CD14-positive monocyte (primary cell): ENCODE measurements around the gene PSEN1. TPM values are rescaled to one million over a fixed set of nuclear protein-coding genes. Genes with fewer than 3 reads are reported as not detected.

Experiments
- DNase-seq, 3 donors: peaks; one replicate each; pipeline ENCODE4 v3.0.0-alpha.2; 2011 to 2022
- H2AFZ ChIP-seq: 2 replicates; pipeline ENCODE4 v1.6.0; 2012; ENCODE audit warnings: mild to moderate bottlenecking, low read depth, low read length, inconsistent platforms; ENCODE audit not compliant: insufficient read depth, poor library complexity, severe bottlenecking
- H3K27ac ChIP-seq, 2 donors: 1 replicate in 1 of 2; 2 replicates in 1 of 2; pipeline ENCODE4 v1.5.1; 2012 to 2013; ENCODE audit warnings: low read length in 2 of 2, control low read depth in 1 of 2, inconsistent platforms in 1 of 2, low read depth in 1 of 2, mild to moderate bottlenecking in 1 of 2
- H3K27me3 ChIP-seq, 2 donors: one replicate each; pipeline versions ENCODE4 v1.6.0 to v1.6.1; 2011 to 2013; ENCODE audit warnings: low read length in 2 of 2; ENCODE audit not compliant: control insufficient read depth in 2 of 2, insufficient read depth in 2 of 2
- H3K36me3 ChIP-seq, 2 donors: replicated peaks in 1 of 2; 1 replicate in 1 of 2; 2 replicates in 1 of 2; pipeline versions ENCODE4 v1.5.1 to v1.6.1; 2012 to 2013; ENCODE audit warnings: low read length in 2 of 2, control low read depth in 1 of 2, inconsistent platforms in 1 of 2, mild to moderate bottlenecking in 1 of 2; ENCODE audit not compliant: insufficient read depth in 2 of 2, control insufficient read depth in 1 of 2
- H3K4me1 ChIP-seq, 2 donors: 1 replicate in 1 of 2; 2 replicates in 1 of 2; pipeline versions ENCODE4 v1.5.1 to v1.6.1; 2012 to 2013; ENCODE audit warnings: low read length in 2 of 2, control low read depth in 1 of 2, inconsistent platforms in 1 of 2, mild to moderate bottlenecking in 1 of 2, moderate library complexity in 1 of 2; ENCODE audit not compliant: insufficient read depth in 2 of 2, control insufficient read depth in 1 of 2
- H3K4me2 ChIP-seq: replicated peaks from 2 replicates; pipeline ENCODE3; 2012; ENCODE audit warnings: low read length, moderate library complexity, mild to moderate bottlenecking; ENCODE audit not compliant: poor library complexity, severe bottlenecking; ENCODE audit errors: extremely low read depth
- H3K4me3 ChIP-seq, 3 experiments: fragments of 200-600 bp in 1 of 3; sonication (generic) in 1 of 3; replicated peaks in 1 of 3; 1 replicate in 2 of 3; 2 replicates in 1 of 3; pipeline ENCODE4 v1.5.1; 2011 to 2013; ENCODE audit warnings: low read length in 3 of 3, mild to moderate bottlenecking in 3 of 3, control low read depth in 2 of 3, low read depth in 2 of 3, inconsistent platforms in 1 of 3, moderate library complexity in 1 of 3
- H3K79me2 ChIP-seq: 2 replicates; pipeline ENCODE4 v1.6.0; 2012; ENCODE audit warnings: mild to moderate bottlenecking, control low read depth, inconsistent platforms, low read length, moderate library complexity; ENCODE audit not compliant: insufficient read depth
- H3K9ac ChIP-seq: 2 replicates; pipeline ENCODE4 v1.6.0; 2017; ENCODE audit warnings: low read length, mild to moderate bottlenecking; ENCODE audit not compliant: insufficient read depth, poor library complexity, severe bottlenecking
- H3K9me3 ChIP-seq, 2 donors: replicated peaks in 1 of 2; 1 replicate in 1 of 2; 2 replicates in 1 of 2; pipeline versions ENCODE4 v1.5.1 to v1.6.1; 2012 to 2013; ENCODE audit warnings: low read length in 2 of 2, control low read depth in 1 of 2; ENCODE audit not compliant: control insufficient read depth in 1 of 2, insufficient read depth in 1 of 2
- H4K20me1 ChIP-seq: 2 replicates; pipeline ENCODE4 v1.6.0; 2012; ENCODE audit warnings: mild to moderate bottlenecking, low read length, control low read depth, moderate library complexity; ENCODE audit not compliant: insufficient read depth
- H3K27ac Mint-ChIP-seq, 7 donors: one replicate each; pipeline ENCODE4 v1.8.0; 2020; ENCODE audit warnings: mild to moderate bottlenecking in 7 of 7, mixed read lengths in 7 of 7, moderate library complexity in 6 of 7, inconsistent platforms in 2 of 7
- H3K27me3 Mint-ChIP-seq, 3 donors: one replicate each; pipeline ENCODE4 v1.8.0; 2021 to 2022; ENCODE audit warnings: low read depth in 3 of 3, mild to moderate bottlenecking in 3 of 3, mixed read lengths in 3 of 3, moderate library complexity in 3 of 3, inconsistent platforms in 1 of 3
- H3K36me3 Mint-ChIP-seq, 2 donors: one replicate each; pipeline ENCODE4 v1.8.0; 2020; ENCODE audit warnings: mixed read lengths in 2 of 2, inconsistent platforms in 1 of 2, mild to moderate bottlenecking in 1 of 2
- H3K4me1 Mint-ChIP-seq: one replicate; pipeline ENCODE4 v1.8.0; 2020; ENCODE audit warnings: mild to moderate bottlenecking, mixed read lengths
- H3K4me3 Mint-ChIP-seq, 2 donors: one replicate each; pipeline ENCODE4 v1.8.0; 2020; ENCODE audit warnings: mild to moderate bottlenecking in 2 of 2, mixed read lengths in 2 of 2, moderate library complexity in 1 of 2
- H3K9me3 Mint-ChIP-seq, 7 donors: one replicate each; pipeline ENCODE4 v1.8.0; 2020 to 2022; ENCODE audit warnings: mixed read lengths in 7 of 7, mild to moderate bottlenecking in 6 of 7, moderate library complexity in 6 of 7, inconsistent platforms in 2 of 7
- CTCF ChIP-seq: fragments of 200-600 bp; IDR thresholded peaks from one replicate; pipeline ENCODE4 v1.8.0; 2022; ENCODE audit warnings: antibody characterized with exemption, mild to moderate bottlenecking
- WGBS: methylation state at CpG from one replicate; pipeline ENCODE4 v1.1.5; 2013; ENCODE audit warnings: missing lambda C conversion rate; ENCODE audit not compliant: insufficient coverage; 5-methylcytosine and 5-hydroxymethylcytosine counted together
- intact Hi-C, 2 donors: fragments of 100-400 bp; cut with micrococcal nuclease; formaldehyde crosslinking; loops; one replicate each; pipeline versions ENCODE4 v1.15.0 to v1.15.1; 2023
- polyA plus RNA-seq, 3 donors: library from polyadenylated mRNA; depleted of rRNA in 1 of 3; unstranded in 2 of 3; stranded (reverse) in 1 of 3; fragments of 300-500 nt in 2 of 3; fragments of >200 nt in 1 of 3; fragmentation: Illumina TruSeq in 2 of 3; gene quantifications; 1 replicate in 2 of 3; 2 replicates in 1 of 3; pipeline ENCODE4 v1.2.3, GENCODE V29; 2012 to 2021

PSEN1 gene
- polyA plus RNA-seq, 3 donors = 42.4 to 130 (median 85.6) TPM

DNA sequence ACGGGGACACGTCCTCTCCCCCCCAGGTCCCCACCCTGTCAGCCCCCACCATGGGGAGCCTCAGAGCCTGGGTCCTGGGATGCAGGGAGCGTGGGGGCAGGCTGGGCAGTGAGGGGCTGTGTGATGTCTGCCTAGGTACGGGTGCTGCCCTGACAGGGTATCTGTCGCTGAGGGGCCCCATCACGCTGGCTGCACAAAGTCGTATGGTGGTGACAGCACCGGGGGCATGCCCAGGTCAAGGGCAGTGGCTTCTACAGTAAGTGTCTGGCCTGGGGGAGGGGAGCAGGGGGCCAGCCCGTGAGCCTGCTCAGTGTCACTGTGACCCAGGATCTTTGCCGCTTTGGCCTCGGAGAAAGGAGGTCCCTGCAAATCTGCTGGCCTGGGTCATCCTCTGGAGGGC, 124.3 kb downstream of the PSEN1 start:
- peaks cover 0 to 6% (median 2%) of the 10 kb centered on the region in 3 donors for H3K27me3 Mint-ChIP-seq
- DNase-seq = peak in 1 of 3 donors; percentile 2
- H3K9ac ChIP-seq = no peak overlapping the region
- intact Hi-C loops = no loop called here
- no peaks in the 10 kb centered on the region for H3K36me3 ChIP-seq
- no peak overlapping the region for H3K27ac ChIP-seq
- H3K79me2 ChIP-seq = no peaks in the 10 kb centered on the region
- H3K4me3 ChIP-seq = no peak overlapping the region
- no peaks in the 10 kb centered on the region for H3K4me1 ChIP-seq
- no peaks in the 10 kb centered on the region for H3K4me1 Mint-ChIP-seq
- H3K27me3 ChIP-seq = no peaks in the 10 kb centered on the region
- no peak overlapping the region for H3K27ac Mint-ChIP-seq
- TF ChIP-seq CTCF = no peak
- H3K4me3 Mint-ChIP-seq = no peak overlapping the region
- H2AFZ ChIP-seq = no peak overlapping the region
- peaks cover 0 to 2% (median 0%) of the 10 kb centered on the region in 7 donors for H3K9me3 Mint-ChIP-seq
- no peaks in the 10 kb centered on the region for H4K20me1 ChIP-seq
- no peaks in the 10 kb centered on the region for H3K36me3 Mint-ChIP-seq
- no peak overlapping the region for H3K4me2 ChIP-seq
- H3K9me3 ChIP-seq = no peaks in the 10 kb centered on the region
- 98% methylated on average over 6 of the region's 11 CpGs for WGBS

GRCh38 chr14:73261075-73261474, 124.8 kb downstream of the PSEN1 start:
- Histone ChIP-seq H3K9ac (no peak overlapping the region), H3K79me2 (no peaks in the 10 kb centered on the region), H3K9me3 (no peaks in the 10 kb centered on the region), H3K4me1 (no peaks in the 10 kb centered on the region), H3K27ac (no peak overlapping the region), H2AFZ (no peak overlapping the region), H3K4me3 (no peak overlapping the region), H3K4me2 (no peak overlapping the region), H3K27me3 (no peaks in the 10 kb centered on the region), H3K36me3 (no peaks in the 10 kb centered on the region), H4K20me1 (no peaks in the 10 kb centered on the region)
- Mint-ChIP-seq H3K4me1 (no peaks in the 10 kb centered on the region), H3K36me3 (no peaks in the 10 kb centered on the region), H3K4me3 (no peak overlapping the region), H3K9me3 (peaks cover 0 to 2% (median 0%) of the 10 kb centered on the region in 7 donors), H3K27me3 (peaks cover 0 to 6% (median 2%) of the 10 kb centered on the region in 3 donors), H3K27ac (no peak overlapping the region)
- no peak for TF ChIP-seq CTCF
- peak in 1 of 3 donors; percentile 2 for DNase-seq
- 88% methylated on average over 6 of the region's 6 CpGs for WGBS
- intact Hi-C loops = no loop called here
